Measurements from ENCODE around the gene KLK8. TPM values are rescaled to one million over a fixed set of nuclear protein-coding genes. Genes with fewer than 3 reads are reported as not detected.
"Not testable (repeated sequence)": the region's sequence is repeated elsewhere in the genome, so short reads cannot be mapped to it uniquely, and the experiment has no call there.

The KLK8 gene
- polyA plus RNA-seq, 1 donor = not detected

GRCh38 chr19:51018745-51019543, 17.5 kb upstream of the KLK8 start:
- DNase-seq (ENCODE audit: low read depth) = no peak

- DNase-seq (ENCODE audit: low read depth) = no peak
These were observed 15.6 kb upstream of the KLK8 start for GRCh38 chr19:51016798-51017683.

- no peak for DNase-seq (ENCODE audit: low read depth)
These were observed 14.4 kb upstream of the KLK8 start for GRCh38 chr19:51015691-51016267.

- DNase-seq (ENCODE audit: low read depth) = no peak
These were observed 12.8 kb upstream of the KLK8 start for GRCh38 chr19:51014242-51014641.

- DNase-seq (ENCODE audit: low read depth) = no peak
These were observed 11.3 kb upstream of the KLK8 start for GRCh38 chr19:51012661-51013190.

GRCh38 chr19:51010066-51010795, 8.8 kb upstream of the KLK8 start:
- DNase-seq (ENCODE audit: low read depth) = no peak

GRCh38 chr19:51009061-51009891, 7.9 kb upstream of the KLK8 start:
- no peak for DNase-seq (ENCODE audit: low read depth)

- no peak for DNase-seq (ENCODE audit: low read depth)
These were observed 6.1 kb upstream of the KLK8 start for GRCh38 chr19:51007488-51007887.

- DNase-seq (ENCODE audit: low read depth) = no peak
These were observed 5.0 kb upstream of the KLK8 start for GRCh38 chr19:51006406-51006805.

- DNase-seq (ENCODE audit: low read depth) = no peak
These were observed 3.8 kb upstream of the KLK8 start for GRCh38 chr19:51005248-51005647.

GRCh38 chr19:51003316-51003715, 1.9 kb upstream of the KLK8 start:
- DNase-seq (ENCODE audit: low read depth) = no peak

GRCh38 chr19:51002542-51003311, 1.3 kb upstream of the KLK8 start:
- DNase-seq (ENCODE audit: low read depth) = no peak

GRCh38 chr19:51002089-51002532, 707 bp upstream of the KLK8 start:
- DNase-seq (ENCODE audit: low read depth) = no peak

- no peak for DNase-seq (ENCODE audit: low read depth)
These were observed 423 bp downstream of the KLK8 start for GRCh38 chr19:51000981-51001380.

GRCh38 chr19:51000426-51000825, 978 bp downstream of the KLK8 start:
- no peak for DNase-seq (ENCODE audit: low read depth)

GRCh38 chr19:50998686-50999085, 2.7 kb downstream of the KLK8 start:
- DNase-seq (ENCODE audit: low read depth) = no peak

GRCh38 chr19:50998061-50998460, 3.3 kb downstream of the KLK8 start:
- DNase-seq (ENCODE audit: low read depth) = no peak

- no peak for DNase-seq (ENCODE audit: low read depth)
These were observed 7.3 kb downstream of the KLK8 start for GRCh38 chr19:50994129-50994528.

- no peak for DNase-seq (ENCODE audit: low read depth)
These were observed 8.8 kb downstream of the KLK8 start for GRCh38 chr19:50992666-50993035.

- not testable (repeated sequence) for DNase-seq (ENCODE audit: low read depth)
These were observed 17.0 kb downstream of the KLK8 start for GRCh38 chr19:50984416-50984815.
